T-helper 1 cell treated with Interleukin-12 subunit alpha and Interleukin-12 subunit beta and Interleukin-4 antibody, amounts not matched to agents 30 ng/mL and 1 ng/mL, for 36 hours (primary cell): ENCODE results near the gene COTL1. TPM values are rescaled to one million over a fixed set of nuclear protein-coding genes. Genes with fewer than 3 reads are reported as not detected.
"Not testable (repeated sequence)": the region's sequence is repeated elsewhere in the genome, so short reads cannot be mapped to it uniquely, and the experiment has no call there.

Source experiments
- intact Hi-C: fragments of 100-400 bp; cut with micrococcal nuclease; formaldehyde crosslinking; loops from one replicate; pipeline ENCODE4 v1.15.1; 2024
- total RNA-seq: library from RNA; stranded (reverse); gene quantifications from 2 replicates; pipeline ENCODE4 v1.2.3, GENCODE V29; 2022

Gene COTL1
- total RNA-seq, 1 donor from 2014 or later: 777 TPM

DNA sequence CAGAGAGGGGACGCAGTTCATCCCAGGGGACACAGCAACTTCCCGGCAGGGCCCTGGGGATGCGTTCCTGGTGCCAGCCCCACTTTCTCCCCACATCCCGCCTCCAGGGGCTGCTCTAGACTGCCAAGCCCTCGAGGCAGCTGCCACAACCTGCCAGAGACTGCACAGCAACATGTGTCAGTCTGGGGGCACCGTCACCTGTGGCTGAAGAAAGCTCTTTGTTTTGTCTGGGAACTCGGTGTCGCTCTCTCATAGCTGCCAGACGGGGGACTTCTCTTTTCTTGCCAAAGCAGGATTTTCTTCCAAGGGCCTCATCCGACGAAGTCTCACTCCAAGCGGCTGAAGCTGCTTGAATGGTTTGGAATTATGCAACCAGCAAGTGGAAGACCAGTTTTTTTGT, 43.7 kb downstream of the COTL1 start:
- intact Hi-C loops: no loop called here

DNA sequence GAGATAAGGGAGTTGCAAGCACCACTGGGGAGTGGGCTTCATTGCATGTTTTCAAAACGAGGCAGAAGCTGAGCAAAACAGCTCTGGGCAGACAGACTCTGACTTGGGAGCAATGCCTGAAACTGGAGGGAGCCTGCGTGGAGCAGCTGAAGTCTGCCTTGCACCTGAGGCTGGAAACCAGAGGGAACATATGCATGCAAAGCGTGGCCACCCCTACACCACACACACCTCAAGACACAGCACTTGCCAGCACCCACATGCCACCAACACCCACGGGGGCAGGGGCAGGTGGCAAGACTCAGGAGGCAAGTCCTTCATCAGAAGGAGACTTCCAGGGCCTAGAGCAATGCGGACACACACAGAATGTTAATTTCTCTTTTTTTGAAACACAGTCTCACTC, 45.8 kb downstream of the COTL1 start:
- intact Hi-C loops: no loop called here

DNA sequence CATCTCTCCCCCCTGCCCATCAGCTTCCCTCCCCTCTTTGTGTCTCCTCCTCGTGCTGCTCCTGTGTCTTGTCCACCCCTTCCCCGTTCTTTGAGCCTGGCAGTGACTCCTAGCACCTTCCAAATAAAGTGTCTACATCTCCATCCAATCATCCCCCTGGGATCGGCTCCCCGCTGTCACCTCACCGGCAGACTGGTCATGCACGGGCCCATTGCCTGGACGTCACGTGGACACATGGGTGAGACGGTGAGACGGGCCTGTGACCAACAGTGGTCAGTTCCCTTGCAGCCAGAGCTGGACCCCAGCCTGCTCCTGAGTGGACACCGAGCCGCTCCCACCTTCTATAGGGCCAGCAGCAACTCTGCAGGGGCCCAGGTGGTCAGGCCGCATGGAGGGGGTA, 46.4 kb downstream of the COTL1 start:
- intact Hi-C loops: no loop called here

DNA sequence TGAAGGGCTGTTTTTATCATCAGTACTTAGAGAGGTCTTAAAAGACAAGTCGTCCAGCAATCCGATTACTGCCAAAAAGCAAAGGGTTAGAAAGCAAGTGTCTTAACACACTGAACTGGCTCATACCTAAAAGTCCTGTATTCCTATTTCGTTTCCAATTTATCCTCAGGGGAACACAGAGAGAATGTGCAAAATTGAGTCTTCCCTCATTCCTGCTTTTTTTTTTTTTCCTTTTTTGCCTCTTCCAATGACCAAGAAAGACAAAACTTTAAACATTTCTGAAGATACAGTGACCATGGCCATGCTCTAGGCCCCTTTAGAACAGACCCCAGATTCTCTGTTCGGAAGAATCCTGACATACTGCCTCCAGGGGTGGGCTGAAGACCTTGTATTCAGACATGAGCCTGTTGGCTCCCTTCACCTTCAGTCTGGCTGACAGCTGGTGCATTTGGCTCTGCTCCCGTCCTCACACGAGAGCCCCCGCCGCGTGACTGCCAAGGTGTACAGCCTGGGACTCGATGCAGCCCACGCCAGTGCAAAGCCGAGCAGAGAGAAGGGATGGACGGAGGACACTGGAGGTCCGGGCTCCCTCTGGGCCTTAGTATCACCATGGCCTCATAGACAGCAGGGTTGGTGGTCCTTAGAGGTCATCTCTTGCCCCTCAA, 47.0 kb downstream of the COTL1 start:
- intact Hi-C loops: no loop called here

DNA sequence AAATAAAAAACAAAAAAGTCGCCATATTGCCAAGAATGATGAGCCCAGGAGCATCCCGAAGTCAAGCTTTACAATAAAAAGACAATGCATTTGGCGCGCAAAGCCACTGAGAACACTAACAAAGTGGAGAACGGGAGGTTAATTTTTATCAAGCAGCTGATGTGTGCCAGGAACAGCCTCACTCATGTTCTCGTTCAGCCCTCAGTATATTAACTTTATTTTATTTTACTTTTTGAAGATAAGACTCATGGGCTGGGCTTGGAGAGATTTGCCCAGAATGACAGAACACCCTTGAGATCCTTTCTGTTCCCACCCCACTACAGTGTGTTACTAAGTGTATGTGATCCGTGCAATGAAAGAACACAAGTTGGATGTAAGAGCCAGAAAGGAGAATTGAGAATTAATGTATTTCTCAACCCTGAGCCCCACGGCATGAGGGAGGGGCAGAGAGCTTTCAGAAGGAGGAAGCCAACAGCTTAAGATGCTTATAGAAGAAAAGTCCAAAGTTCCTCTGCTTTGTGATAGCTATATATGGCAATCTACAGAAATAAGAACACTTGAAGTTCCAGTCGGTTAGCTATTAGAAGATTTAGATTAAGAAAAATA, 48.4 kb downstream of the COTL1 start:
- intact Hi-C loops: no loop called here

- intact Hi-C loops: no loop called here
These were observed 49.8 kb downstream of the COTL1 start for GRCh38 chr16:84568066-84568465.

DNA sequence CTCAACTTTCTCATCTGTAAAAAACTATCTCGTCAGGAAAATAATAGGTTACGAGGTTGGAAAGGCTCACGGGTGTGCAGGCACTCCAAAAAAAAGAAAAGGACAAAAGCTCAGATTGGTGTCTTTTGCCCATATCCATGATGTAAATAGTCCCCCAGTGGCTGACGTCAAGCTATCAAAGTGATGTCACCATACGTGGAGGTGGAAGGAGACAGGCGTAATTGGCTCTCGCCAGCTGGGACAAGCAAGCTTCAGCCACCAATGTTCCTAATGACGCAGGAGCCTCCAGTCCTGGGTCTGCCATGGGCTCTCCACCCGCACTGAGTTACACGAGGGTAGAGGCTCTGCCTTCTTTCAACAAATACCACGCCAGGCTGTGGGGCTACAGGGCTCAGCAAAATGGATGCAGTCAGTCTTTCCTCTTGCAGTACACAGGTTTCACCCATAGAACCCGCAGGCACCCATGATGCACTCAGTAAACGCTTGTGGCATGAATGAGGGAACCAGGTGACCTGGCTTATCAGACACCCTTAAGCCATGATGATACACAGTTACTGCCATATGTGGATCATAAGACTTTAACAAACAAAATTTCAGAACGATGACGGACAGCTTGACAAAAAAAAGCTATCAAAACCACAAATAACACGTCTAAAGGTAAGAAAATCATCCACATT, 50.5 kb downstream of the COTL1 start:
- intact Hi-C loops: no loop called here

- intact Hi-C loops: no loop called here
These were observed 51.2 kb downstream of the COTL1 start for GRCh38 chr16:84566545-84567257.

- intact Hi-C loops: no loop called here
These were observed 52.0 kb downstream of the COTL1 start for GRCh38 chr16:84565669-84566495.

- intact Hi-C loops: no loop called here
These were observed 54.0 kb downstream of the COTL1 start for GRCh38 chr16:84563786-84564420.

GRCh38 chr16:84563064-84563715, 54.7 kb downstream of the COTL1 start:
- intact Hi-C loops: no loop called here

DNA sequence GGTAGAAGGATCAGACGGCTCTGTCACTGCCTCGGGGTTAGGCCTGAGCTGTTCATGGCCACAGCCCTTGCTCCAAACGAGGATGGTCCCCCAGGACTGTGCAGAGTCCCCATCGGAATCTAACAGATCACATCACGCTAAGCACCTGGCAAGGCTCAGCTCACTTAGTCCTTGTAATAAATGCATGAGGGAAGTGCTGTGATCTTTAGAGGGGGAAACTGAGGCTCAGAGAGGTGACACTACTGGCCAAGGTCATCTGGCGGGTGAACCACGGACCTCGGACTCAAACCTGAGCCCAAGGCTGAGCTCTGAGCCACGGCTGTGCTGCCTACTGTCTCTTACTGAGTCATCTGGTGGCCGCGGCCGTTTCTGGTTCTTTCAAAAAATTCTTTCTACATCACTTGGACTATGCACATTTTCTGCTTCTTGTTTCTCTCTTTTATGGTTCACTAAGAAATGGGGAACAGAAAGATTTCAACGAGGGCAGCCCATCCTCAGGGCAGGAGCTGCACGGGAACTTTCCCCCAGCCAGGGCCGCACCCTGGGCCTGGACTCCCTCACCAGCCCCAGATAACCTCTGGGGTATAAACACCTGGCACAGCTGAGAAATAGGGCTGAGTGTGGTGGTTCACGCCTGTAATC, 55.6 kb downstream of the COTL1 start:
- intact Hi-C loops: no loop called here

DNA sequence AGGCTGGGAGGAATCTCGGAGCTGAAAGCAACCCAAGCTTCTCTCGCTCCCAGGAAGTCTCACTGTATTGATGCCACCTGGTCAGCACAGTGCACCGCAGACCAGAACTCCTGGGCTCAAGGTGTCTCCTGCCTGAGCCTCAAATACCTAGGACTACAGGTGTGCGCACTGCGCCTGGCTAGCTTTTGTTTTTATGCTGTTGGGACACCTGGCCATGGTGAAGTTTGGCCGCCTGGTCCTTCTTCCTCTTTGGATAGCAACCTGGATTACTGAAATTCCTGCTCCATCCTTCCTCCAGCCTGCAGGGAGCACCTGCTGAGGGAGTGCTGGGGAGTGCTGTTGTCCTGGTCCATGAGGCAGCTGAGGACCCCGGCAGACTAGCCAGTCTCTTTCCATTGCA, 56.6 kb downstream of the COTL1 start:
- intact Hi-C loops: no loop called here

GRCh38 chr16:84560269-84560668, 57.6 kb downstream of the COTL1 start:
- intact Hi-C loops: no loop called here

DNA sequence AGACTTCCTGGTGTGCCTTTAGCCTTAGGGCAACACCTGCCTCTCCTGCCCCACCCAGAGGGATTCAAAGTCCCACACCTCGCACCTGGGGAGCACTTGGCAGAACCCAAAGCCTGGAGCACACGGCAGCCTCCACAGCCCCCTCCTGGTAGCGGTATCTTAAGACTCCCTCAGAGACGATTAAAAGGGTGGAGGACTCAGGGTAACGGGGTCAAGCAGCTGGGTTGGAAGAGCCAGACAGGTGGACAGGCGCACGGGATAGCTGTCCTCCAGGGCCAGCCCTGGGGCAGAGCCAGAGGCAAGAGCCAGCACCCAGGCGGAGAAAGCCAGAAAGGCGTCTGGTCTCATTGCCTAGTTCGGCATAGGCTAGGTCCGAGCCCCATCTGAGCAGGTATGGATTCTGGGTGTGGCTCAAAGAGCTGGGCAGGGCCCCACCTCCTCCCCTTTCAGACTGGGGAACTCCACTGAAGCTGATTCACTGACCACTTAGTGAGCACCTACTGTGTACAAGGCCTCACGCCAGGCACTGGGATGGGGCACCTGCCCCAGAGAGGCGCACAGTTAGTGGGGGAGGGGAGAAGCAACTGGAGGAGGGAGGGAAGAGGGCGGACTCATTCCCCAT, 58.5 kb downstream of the COTL1 start:
- intact Hi-C loops: no loop called here

DNA sequence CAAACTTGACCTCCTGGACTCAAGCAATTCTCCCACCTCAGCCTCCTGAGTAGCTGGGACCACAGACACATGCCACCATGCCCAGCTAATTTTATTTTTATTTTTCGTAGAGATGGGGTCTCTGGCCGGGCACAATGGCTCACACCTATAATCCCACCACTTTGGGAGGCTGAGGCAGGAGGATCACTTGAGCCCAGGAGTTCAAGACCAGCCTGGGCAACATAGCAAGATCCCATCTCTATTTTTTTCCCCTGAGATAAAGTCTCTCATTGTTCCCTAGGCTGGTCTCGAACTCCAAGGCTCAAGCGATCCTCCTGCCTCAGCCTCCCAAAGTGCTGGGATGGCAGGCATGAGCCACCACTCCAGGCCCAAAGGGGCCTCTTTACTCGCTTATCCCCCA, 59.0 kb downstream of the COTL1 start:
- intact Hi-C loops: not testable (repeated sequence)

DNA sequence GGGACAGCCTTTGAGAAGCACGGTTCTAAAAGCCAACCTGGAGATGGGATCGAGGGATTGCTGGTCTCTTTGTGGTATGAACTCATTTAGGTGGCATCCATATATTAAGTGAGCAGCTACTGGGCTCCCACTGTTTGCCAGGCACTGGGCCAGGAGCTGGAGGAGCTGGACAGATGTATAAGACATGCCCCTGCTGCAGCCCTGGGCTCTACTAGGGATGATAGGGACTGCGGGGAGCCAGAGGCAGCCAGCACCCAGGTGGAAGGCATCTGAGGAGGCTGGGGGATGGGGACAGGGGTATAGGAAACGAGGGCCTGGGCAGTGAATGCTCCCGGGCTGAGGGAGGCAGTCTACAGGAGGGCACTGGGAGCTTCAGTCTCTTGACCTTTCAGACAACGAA, 60.4 kb downstream of the COTL1 start:
- intact Hi-C loops: no loop called here

DNA sequence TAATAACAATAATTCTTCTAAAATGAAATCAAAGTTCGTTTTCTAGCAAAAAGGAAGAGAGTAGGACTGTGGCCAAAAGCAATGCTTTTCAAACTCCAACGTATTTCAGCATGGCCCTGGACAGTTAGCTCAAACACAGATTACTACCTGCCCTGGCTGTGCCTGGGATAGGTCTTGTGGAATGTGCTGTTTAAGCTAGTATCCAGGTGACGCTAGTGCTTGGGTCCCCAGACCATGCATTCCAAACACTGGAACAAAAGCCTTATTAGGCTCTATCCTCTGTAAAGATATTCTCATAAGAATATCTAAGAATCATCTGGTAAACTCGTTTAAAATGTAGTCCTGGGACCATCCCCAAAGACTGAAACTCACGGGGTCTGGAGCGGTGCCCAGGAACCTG, 60.8 kb downstream of the COTL1 start:
- intact Hi-C loops: no loop called here
